Peyer's patch (tissue), 4 donors: ENCODE results near the gene SLC35F4. TPM values are rescaled to one million over a fixed set of nuclear protein-coding genes. Genes with fewer than 3 reads are reported as not detected.
"Not testable (repeated sequence)": the region's sequence is repeated elsewhere in the genome, so short reads cannot be mapped to it uniquely, and the experiment has no call there.

ENCODE experiments used
- DNase-seq, 3 donors: peaks; one replicate each; pipeline ENCODE4 v3.0.0-alpha.2; 2017 to 2019
- H3K27ac ChIP-seq, 4 donors: fragments of 200-600 bp; sonication (generic); one replicate each; pipeline ENCODE4 v1.5.1; 2016 to 2019
- H3K27me3 ChIP-seq, 2 donors: fragments of 200-600 bp; sonication (generic); one replicate each; pipeline ENCODE4 v1.5.1; 2019
- H3K36me3 ChIP-seq, 3 donors: fragments of 200-600 bp; sonication (generic); one replicate each; pipeline ENCODE4 v1.5.1; 2016 to 2019
- H3K4me1 ChIP-seq, 4 donors: fragments of 200-600 bp; sonication (generic); one replicate each; pipeline ENCODE4 v1.5.1; 2016 to 2019
- H3K4me3 ChIP-seq, 4 donors: fragments of 200-600 bp; sonication (generic); 1 replicate in 3 of 4; 2 replicates in 1 of 4; pipeline ENCODE4 v1.5.1; 2016 to 2019; ENCODE audit warnings: mild to moderate bottlenecking in 1 of 4
- H3K9me3 ChIP-seq, 4 donors: fragments of 200-600 bp; sonication (generic); one replicate each; pipeline ENCODE4 v1.5.1; 2016 to 2019; ENCODE audit warnings: mild to moderate bottlenecking in 1 of 4
- CTCF ChIP-seq, 6 experiments: fragments of 450-650 bp in 4 of 6; fragments of 200-600 bp in 2 of 6; sonication (generic) in 1 of 6; IDR thresholded peaks; one replicate each; pipeline ENCODE4 v1.5.1; 2017 to 2019; ENCODE audit warnings: antibody characterized with exemption in 6 of 6, mild to moderate bottlenecking in 3 of 6, moderate library complexity in 1 of 6
- POLR2A ChIP-seq, 2 donors: fragments of 450-650 bp; IDR thresholded peaks; one replicate each; pipeline ENCODE4 v1.5.1; 2017; ENCODE audit warnings: antibody characterized with exemption in 2 of 2, mild to moderate bottlenecking in 2 of 2, moderate library complexity in 2 of 2
- total RNA-seq, 4 donors: library from RNA; depleted of rRNA; stranded (reverse); fragments of >200 nt; gene quantifications; one replicate each; pipeline ENCODE4 v1.1.0, GENCODE V29; 2016

The SLC35F4 gene
- total RNA-seq, 4 donors from 2014 or later = not detected

GRCh38 chr14:57735276-57735675 is 130.6 kb downstream of the SLC35F4 start:
- DNase-seq = no peak
- TF ChIP-seq CTCF (IDR thresholded peaks at IDR 0.05) (no peak), POLR2A (IDR thresholded peaks at IDR 0.05) (no peak)
- no peaks in the 10 kb centered on the region for H3K9me3 ChIP-seq
- no peak overlapping the region for H3K4me3 ChIP-seq
- no peaks in the 10 kb centered on the region for H3K27me3 ChIP-seq
- no peak overlapping the region for H3K27ac ChIP-seq
- no peaks in the 10 kb centered on the region for H3K36me3 ChIP-seq
- H3K4me1 ChIP-seq = no peaks in the 10 kb centered on the region

- no peaks in the 10 kb centered on the region for H3K27me3 ChIP-seq
- H3K9me3 ChIP-seq = no peaks in the 10 kb centered on the region
- DNase-seq = no peak
- H3K4me1 ChIP-seq = no peaks in the 10 kb centered on the region
- no peak overlapping the region for H3K27ac ChIP-seq
- TF ChIP-seq CTCF (IDR thresholded peaks at IDR 0.05) = no peak
- no peak for TF ChIP-seq POLR2A (IDR thresholded peaks at IDR 0.05)
- no peak overlapping the region for H3K4me3 ChIP-seq
- no peaks in the 10 kb centered on the region for H3K36me3 ChIP-seq
Measured at GRCh38 chr14:57732463-57733285, 133.2 kb downstream of the SLC35F4 start.

- no peaks in the 10 kb centered on the region for H3K4me1 ChIP-seq
- DNase-seq = no peak
- H3K27me3 ChIP-seq = no peaks in the 10 kb centered on the region
- H3K27ac ChIP-seq = no peak overlapping the region
- TF ChIP-seq CTCF (IDR thresholded peaks at IDR 0.05) = no peak
- no peak for TF ChIP-seq POLR2A (IDR thresholded peaks at IDR 0.05)
- H3K9me3 ChIP-seq = no peaks in the 10 kb centered on the region
- no peaks in the 10 kb centered on the region for H3K36me3 ChIP-seq
- no peak overlapping the region for H3K4me3 ChIP-seq
Measured at GRCh38 chr14:57729208-57730187, 136.4 kb downstream of the SLC35F4 start.

- Histone ChIP-seq H3K36me3 (no peaks in the 10 kb centered on the region), H3K4me1 (no peaks in the 10 kb centered on the region), H3K4me3 (no peak overlapping the region), H3K27me3 (no peaks in the 10 kb centered on the region), H3K9me3 (no peaks in the 10 kb centered on the region), H3K27ac (no peak overlapping the region)
- TF ChIP-seq POLR2A (IDR thresholded peaks at IDR 0.05) (no peak), CTCF (IDR thresholded peaks at IDR 0.05) (no peak)
- no peak for DNase-seq
Measured at GRCh38 chr14:57725399-57726077, 140.4 kb downstream of the SLC35F4 start.

GRCh38 chr14:57722141-57722540 is 143.8 kb downstream of the SLC35F4 start:
- not testable (repeated sequence) for H3K4me1 ChIP-seq, DNase-seq, H3K27ac ChIP-seq, H3K4me3 ChIP-seq, H3K9me3 ChIP-seq, H3K27me3 ChIP-seq, H3K36me3 ChIP-seq
